BLaER1 treated with 17β-estradiol and CSF1 and Interleukin-3, amounts not matched to agents 10 nM and 100 nM (cell line): ENCODE data around the gene CCL24.
A peak's percentile ranks its signal among the peaks of the same experiment; 100 is the strongest.
"Not testable (repeated sequence)": the region's sequence is repeated elsewhere in the genome, so short reads cannot be mapped to it uniquely, and the experiment has no call there.

Experiments
- H3K27ac ChIP-seq, 11 experiments: shearing (Covaris generic); formaldehyde crosslinking; 2 replicates each; pipeline ENCODE4 v1.8.1; 2022
- H3K27me3 ChIP-seq, 11 experiments: shearing (Covaris generic); formaldehyde crosslinking; 2 replicates each; pipeline ENCODE4 v1.8.1; 2022
- H3K36me3 ChIP-seq, 11 experiments: shearing (Covaris generic); formaldehyde crosslinking; 2 replicates each; pipeline ENCODE4 v1.8.1; 2022
- H3K4me1 ChIP-seq, 10 experiments: shearing (Covaris generic); formaldehyde crosslinking; 2 replicates each; pipeline ENCODE4 v1.8.1; 2022
- H3K4me2 ChIP-seq, 11 experiments: shearing (Covaris generic); formaldehyde crosslinking; 2 replicates each; pipeline ENCODE4 v1.8.1; 2022
- H3K4me3 ChIP-seq, 10 experiments: shearing (Covaris generic); formaldehyde crosslinking; 2 replicates each; pipeline ENCODE4 v1.8.1; 2022
- H3K9ac ChIP-seq, 11 experiments: shearing (Covaris generic); formaldehyde crosslinking; 2 replicates each; pipeline ENCODE4 v1.8.1; 2022
- H3K9me3 ChIP-seq, 11 experiments: shearing (Covaris generic); formaldehyde crosslinking; replicated peaks in 1 of 11; 2 replicates each; pipeline ENCODE4 v1.8.1; 2022
- H4K20me1 ChIP-seq, 11 experiments: shearing (Covaris generic); formaldehyde crosslinking; 2 replicates each; pipeline ENCODE4 v1.8.1; 2022
- Cebpa-rat ChIP-seq, 11 experiments: shearing (Covaris generic); IDR thresholded peaks; 2 replicates each; pipeline ENCODE4 v1.8.1; 2022

The CCL24 gene

GRCh38 chr7:75772081-75773077, 41.2 kb downstream of the CCL24 start, which contains the start of gene CCL26:
Gene CCL26, minus strand, starts transcription at chr7:75772211. Its CDS starts 35 bp downstream, at chr7:75772176.
- Histone ChIP-seq H3K4me2 (peak within 1 kb of the TSS; percentile 0 to 84 (median 41); a peak in 16 of 22 replicates), H4K20me1 (no peaks in the 10 kb centered on the region), H3K9ac (peak within 1 kb of the TSS in 1 of 11 experiments; percentile 9; a peak in 1 of 22 replicates), H3K27ac (peak within 1 kb of the TSS in 4 of 11 experiments; percentile 12 to 27 (median 18); a peak in 6 of 22 replicates), H3K36me3 (no peaks in the 10 kb centered on the region), H3K9me3 (peaks cover 0 to 19% (median 9%) of the 10 kb centered on the region in 11 experiments; a peak in 8 of 22 replicates), H3K4me3 (no peak within 1 kb of the TSS), H3K27me3 (no peaks in the 10 kb centered on the region), H3K4me1 (peaks cover 20 to 68% (median 47%) of the 10 kb centered on the region in 10 experiments)
- TF ChIP-seq Cebpa-rat (IDR thresholded peaks at IDR 0.05) = no peak

- H3K27ac ChIP-seq = no peak overlapping the region
- no peak overlapping the region for H3K4me3 ChIP-seq
- H3K4me1 ChIP-seq = peaks cover 10 to 56% (median 37%) of the 10 kb centered on the region in 10 experiments
- H3K9me3 ChIP-seq = peaks cover 0 to 10% (median 5%) of the 10 kb centered on the region in 11 experiments; a peak in 8 of 22 replicates
- H4K20me1 ChIP-seq = no peaks in the 10 kb centered on the region
- no peak for TF ChIP-seq Cebpa-rat (IDR thresholded peaks at IDR 0.05)
- H3K36me3 ChIP-seq = no peaks in the 10 kb centered on the region
- H3K4me2 ChIP-seq = peak overlapping the region in 6 of 11 experiments; percentile 0 to 84 (median 68); a peak in 8 of 22 replicates
- no peaks in the 10 kb centered on the region for H3K27me3 ChIP-seq
- H3K9ac ChIP-seq = no peak overlapping the region
Measured at GRCh38 chr7:75771224-75771623, 42.4 kb downstream of the CCL24 start.

- Histone ChIP-seq H3K4me2 (peak overlapping the region in 2 of 11 experiments; percentile 23 to 31; a peak in 2 of 22 replicates), H3K27ac (no peak overlapping the region), H3K27me3 (no peaks in the 10 kb centered on the region)
Measured at GRCh38 chr7:75762350-75762917, 51.2 kb downstream of the CCL24 start.

DNA sequence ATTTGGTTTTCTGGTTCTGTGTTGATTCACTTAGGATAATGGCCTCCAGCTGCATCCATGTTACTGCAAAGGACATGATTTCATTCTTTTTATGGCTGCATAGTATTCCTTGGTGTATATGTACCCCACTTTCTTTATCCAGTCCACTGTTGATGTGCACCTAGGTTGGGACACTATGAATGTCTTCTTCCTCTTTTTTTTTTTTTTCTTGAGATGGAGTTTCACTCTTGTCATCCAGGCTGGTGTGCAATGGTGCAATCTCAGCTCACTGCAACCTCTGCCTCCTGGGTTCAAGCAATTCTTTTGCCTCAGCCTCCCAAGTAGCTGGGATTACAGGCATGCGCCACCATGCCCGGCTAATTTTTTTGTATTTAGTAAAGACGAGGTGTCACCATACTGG, 51.8 kb downstream of the CCL24 start:
- not testable (repeated sequence) for H4K20me1 ChIP-seq, H3K36me3 ChIP-seq, H3K9ac ChIP-seq, H3K4me3 ChIP-seq, H3K9me3 ChIP-seq, H3K27me3 ChIP-seq, H3K27ac ChIP-seq
- H3K4me1 ChIP-seq = peaks cover 7 to 17% (median 13%) of the 10 kb centered on the region in 10 experiments; a peak in 19 of 20 replicates
- H3K4me2 ChIP-seq = peak overlapping the region in 1 of 11 experiments; percentile 31; a peak in 1 of 22 replicates

More at GRCh38 chr7:75762350-75762917, 51.2 kb downstream of the CCL24 start:
- Histone ChIP-seq H4K20me1 (no peaks in the 10 kb centered on the region), H3K4me3 (no peak overlapping the region), H3K4me1 (peaks cover 7 to 17% (median 13%) of the 10 kb centered on the region in 10 experiments; a peak in 19 of 20 replicates), H3K36me3 (no peaks in the 10 kb centered on the region), H3K9me3 (0 out of 22 replicates have a peak, but pooled peaks cover 0 to 4% (median 0%) of the 10 kb centered on the region in 11 experiments), H3K9ac (no peak overlapping the region)
- no peak for TF ChIP-seq Cebpa-rat (IDR thresholded peaks at IDR 0.05)
